Left lung (tissue), 10 donors: ENCODE measurements around the gene CEP131. TPM values are rescaled to one million over a fixed set of nuclear protein-coding genes. Genes with fewer than 3 reads are reported as not detected.
A peak's percentile ranks its signal among the peaks of the same experiment; 100 is the strongest.

Source experiments
- ATAC-seq: fragments of 200-7000 bp; cut with Tn5 transposase; one replicate; pipeline ENCODE4 v1.9.1; 2020; ENCODE audit warnings: moderate library complexity
- DNase-seq, 4 donors: peaks; one replicate each; pipeline ENCODE4 v3.0.0-alpha.2; 2013 to 2020
- H3K27ac ChIP-seq, 2 donors: fragments of 200-600 bp; sonication (generic) in 1 of 2; one replicate each; pipeline versions ENCODE4 v1.5.0 to v1.8.0; 2020 to 2021
- H3K27me3 ChIP-seq, 2 donors: fragments of 200-600 bp; sonication (generic) in 1 of 2; one replicate each; pipeline versions ENCODE4 v1.5.0 to v1.8.0; 2020 to 2021
- H3K36me3 ChIP-seq, 2 donors: fragments of 200-600 bp; sonication (generic) in 1 of 2; one replicate each; pipeline versions ENCODE4 v1.5.0 to v1.8.0; 2020 to 2021
- H3K4me1 ChIP-seq, 2 donors: fragments of 200-600 bp; one replicate each; pipeline ENCODE4 v1.8.0; 2021
- H3K4me3 ChIP-seq, 2 donors: fragments of 200-600 bp; sonication (generic) in 1 of 2; one replicate each; pipeline versions ENCODE4 v1.5.0 to v1.8.0; 2020 to 2021; ENCODE audit warnings: mild to moderate bottlenecking in 1 of 2
- H3K9me3 ChIP-seq, 2 donors: fragments of 200-600 bp; sonication (generic) in 1 of 2; one replicate each; pipeline versions ENCODE4 v1.5.0 to v1.8.0; 2020 to 2021
- CTCF ChIP-seq, 2 donors: fragments of 200-600 bp; sonication (generic) in 1 of 2; IDR thresholded peaks; one replicate each; pipeline versions ENCODE4 v1.5.0 to v1.8.0; 2021; ENCODE audit warnings: antibody characterized with exemption in 2 of 2
- intact Hi-C, 2 donors: fragments of 100-400 bp; cut with DNase I; formaldehyde crosslinking; loops; one replicate each; pipeline versions ENCODE4 v1.11.2 to v1.14.2; 2022
- polyA plus RNA-seq, 6 donors: library from polyadenylated mRNA; unstranded; fragments of 120-200 nt; gene quantifications; one replicate each; pipeline ENCODE4 v1.2.1, GENCODE V29; 2013; ENCODE audit not compliant: insufficient read length in 6 of 6
- total RNA-seq, 2 donors: library from RNA; stranded (reverse); fragmentation: NEBNext Ultra II Directional; extraction: Animal tissue kit (Norgen Biotek cat#: 25700); gene quantifications; one replicate each; pipeline ENCODE4 v1.2.1, GENCODE V29; 2021
- donor health status: DM: no; HTN: yes; CAD: no.
- donor health status: DM: no; HTN: no; CAD: no.

Gene CEP131
- total and polyA plus RNA-seq, 8 donors: 7.7 to 21.0 (median 16.9) TPM

- H3K4me3 ChIP-seq: no peak overlapping the region
- H3K4me1 ChIP-seq: peaks cover 0 to 15% of the 10 kb centered on the region in 2 donors
- H3K27me3 ChIP-seq: no peaks in the 10 kb centered on the region
- H3K36me3 ChIP-seq: peaks cover 0 to 95% of the 10 kb centered on the region in 2 donors
- ATAC-seq (no peak), DNase-seq (peak in 1 of 4 donors; percentile 49)
- no peaks in the 10 kb centered on the region for H3K9me3 ChIP-seq
- no peak overlapping the region for H3K27ac ChIP-seq
- intact Hi-C loops: loop anchor here in 1 of 2 donors (10.0 kb wide), 1 partner anchor 219 kb away; no protein-coding TSS in a partner anchor
- TF ChIP-seq CTCF (IDR thresholded peaks at IDR 0.05): no peak
Measured at GRCh38 chr17:81265576-81265975, 42.8 kb upstream of the CEP131 start.

- no peak for TF ChIP-seq CTCF (IDR thresholded peaks at IDR 0.05)
- no peaks in the 10 kb centered on the region for H3K9me3 ChIP-seq
- intact Hi-C loops: loop anchor here in 1 of 2 donors (10.0 kb wide), 1 partner anchor 220 kb away; no protein-coding TSS in a partner anchor
- no peak overlapping the region for H3K27ac ChIP-seq
- no peak for ATAC-seq
- peaks cover 0 to 9% of the 10 kb centered on the region in 2 donors for H3K4me1 ChIP-seq
- no peaks in the 10 kb centered on the region for H3K27me3 ChIP-seq
- peaks cover 0 to 95% of the 10 kb centered on the region in 2 donors for H3K36me3 ChIP-seq
- H3K4me3 ChIP-seq: no peak overlapping the region
- no peak for DNase-seq
Measured at GRCh38 chr17:81264640-81265039, 41.9 kb upstream of the CEP131 start.

DNA sequence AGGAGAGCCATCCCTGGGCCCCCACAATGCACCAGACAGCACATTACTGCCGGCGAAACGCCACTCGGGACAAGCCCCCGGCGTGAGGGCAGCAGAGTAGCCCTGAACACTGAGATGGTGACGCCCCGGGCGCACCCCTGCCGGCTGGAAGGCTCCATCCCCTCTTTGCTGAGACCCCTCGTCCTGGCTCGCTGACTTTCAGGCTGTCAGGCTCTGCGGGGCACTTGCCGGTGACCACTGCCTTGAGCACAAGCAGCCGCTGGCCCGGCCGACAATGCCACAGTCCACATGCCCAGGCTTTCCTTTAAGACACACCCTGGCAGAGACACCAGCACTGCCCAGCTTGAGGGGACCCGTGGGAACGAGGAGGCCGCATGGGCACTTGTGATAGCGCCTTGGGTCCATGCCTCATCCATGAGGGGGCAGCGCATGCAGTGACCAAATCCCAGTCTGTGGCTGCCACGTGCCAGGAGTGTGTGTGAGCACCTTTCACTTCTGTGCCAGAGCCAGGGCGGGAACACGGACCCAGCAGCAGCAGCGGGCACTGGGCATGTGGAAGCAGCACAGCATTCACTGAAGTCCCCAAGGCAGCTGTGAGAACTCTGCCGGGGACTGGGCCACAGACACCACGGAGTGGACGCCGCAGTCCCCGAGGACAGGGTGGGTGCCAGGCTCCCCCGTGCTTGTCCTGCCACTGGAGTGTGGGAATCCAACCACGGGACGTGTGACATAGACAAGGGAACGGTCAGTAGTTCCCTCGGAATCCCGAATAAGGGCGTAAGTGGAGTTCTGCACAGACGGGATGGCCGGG, 40.8 kb upstream of the CEP131 start:
- H3K9me3 ChIP-seq: no peaks in the 10 kb centered on the region
- H3K27ac ChIP-seq: no peak overlapping the region
- H3K4me3 ChIP-seq: no peak overlapping the region
- DNase-seq: no peak
- no peak for ATAC-seq
- H3K4me1 ChIP-seq: peaks cover 0 to 9% of the 10 kb centered on the region in 2 donors
- no peaks in the 10 kb centered on the region for H3K27me3 ChIP-seq
- intact Hi-C loops: loop anchor here in 1 of 2 donors (10.0 kb wide), 1 partner anchor 221 kb away; no protein-coding TSS in a partner anchor
- H3K36me3 ChIP-seq: peaks cover 0 to 95% of the 10 kb centered on the region in 2 donors
- TF ChIP-seq CTCF (IDR thresholded peaks at IDR 0.05): no peak

GRCh38 chr17:81261582-81262336, 39.0 kb upstream of the CEP131 start:
- intact Hi-C loops: loop anchor here in 1 of 2 donors (10.0 kb wide), 1 partner anchor 223 kb away; no protein-coding TSS in a partner anchor

More at GRCh38 chr17:81261582-81262336, 39.0 kb upstream of the CEP131 start:
- no peak for TF ChIP-seq CTCF (IDR thresholded peaks at IDR 0.05)
- Histone ChIP-seq H3K27me3 (no peaks in the 10 kb centered on the region), H3K36me3 (peaks cover 0 to 99% of the 10 kb centered on the region in 2 donors), H3K4me1 (peaks cover 0 to 3% of the 10 kb centered on the region in 2 donors), H3K9me3 (no peaks in the 10 kb centered on the region), H3K4me3 (no peak overlapping the region), H3K27ac (no peak overlapping the region)
- DNase-seq (no peak), ATAC-seq (no peak)
